Endothelial cell (in vitro differentiated cells): Measurements from ENCODE around the gene TSPAN33. TPM values are rescaled to one million over a fixed set of nuclear protein-coding genes. Genes with fewer than 3 reads are reported as not detected.

Experiments used
- DNase-seq: peaks from one replicate; pipeline ENCODE4 v3.0.0; 2021; ENCODE audit warnings: low spot score
- H3K27ac Mint-ChIP-seq: one replicate; pipeline ENCODE4 v1.8.0; 2021; ENCODE audit warnings: mixed read lengths, inconsistent platforms; ENCODE audit not compliant: unreplicated experiment
- H3K27me3 Mint-ChIP-seq: one replicate; pipeline ENCODE4 v1.8.0; 2021; ENCODE audit warnings: mild to moderate bottlenecking, moderate library complexity, mixed read lengths, inconsistent platforms; ENCODE audit not compliant: unreplicated experiment
- H3K36me3 Mint-ChIP-seq: one replicate; pipeline ENCODE4 v1.8.0; 2021; ENCODE audit warnings: mild to moderate bottlenecking, low read depth, mixed read lengths, inconsistent platforms; ENCODE audit not compliant: unreplicated experiment
- H3K4me1 Mint-ChIP-seq: one replicate; pipeline ENCODE4 v1.8.0; 2021; ENCODE audit warnings: mild to moderate bottlenecking, mixed read lengths, inconsistent platforms; ENCODE audit not compliant: unreplicated experiment
- H3K4me3 Mint-ChIP-seq: one replicate; pipeline ENCODE4 v1.8.0; 2021; ENCODE audit warnings: mild to moderate bottlenecking, mixed read lengths, inconsistent platforms; ENCODE audit not compliant: unreplicated experiment
- H3K9me3 Mint-ChIP-seq: one replicate; pipeline ENCODE4 v1.8.0; 2021; ENCODE audit warnings: mixed read lengths, inconsistent platforms; ENCODE audit not compliant: unreplicated experiment
- total RNA-seq: library from RNA; stranded (reverse); fragmentation: NEBNext Ultra II Directional; extraction: Animal tissue kit (Norgen Biotek cat#: 25700); gene quantifications from one replicate; pipeline ENCODE4 v1.2.1, GENCODE V29; 2021; ENCODE audit not compliant: unreplicated experiment
- TF ChIP-seq, protein P1 (sequence below): fragments of 200-600 bp; sonication (generic); IDR thresholded peaks from one replicate; pipeline ENCODE4 v1.5.0; 2021; ENCODE audit warnings: antibody characterized with exemption; ENCODE audit not compliant: unreplicated experiment

TSPAN33 gene
- total RNA-seq, 1 donor from 2014 or later, result 1.8 TPM

DNA sequence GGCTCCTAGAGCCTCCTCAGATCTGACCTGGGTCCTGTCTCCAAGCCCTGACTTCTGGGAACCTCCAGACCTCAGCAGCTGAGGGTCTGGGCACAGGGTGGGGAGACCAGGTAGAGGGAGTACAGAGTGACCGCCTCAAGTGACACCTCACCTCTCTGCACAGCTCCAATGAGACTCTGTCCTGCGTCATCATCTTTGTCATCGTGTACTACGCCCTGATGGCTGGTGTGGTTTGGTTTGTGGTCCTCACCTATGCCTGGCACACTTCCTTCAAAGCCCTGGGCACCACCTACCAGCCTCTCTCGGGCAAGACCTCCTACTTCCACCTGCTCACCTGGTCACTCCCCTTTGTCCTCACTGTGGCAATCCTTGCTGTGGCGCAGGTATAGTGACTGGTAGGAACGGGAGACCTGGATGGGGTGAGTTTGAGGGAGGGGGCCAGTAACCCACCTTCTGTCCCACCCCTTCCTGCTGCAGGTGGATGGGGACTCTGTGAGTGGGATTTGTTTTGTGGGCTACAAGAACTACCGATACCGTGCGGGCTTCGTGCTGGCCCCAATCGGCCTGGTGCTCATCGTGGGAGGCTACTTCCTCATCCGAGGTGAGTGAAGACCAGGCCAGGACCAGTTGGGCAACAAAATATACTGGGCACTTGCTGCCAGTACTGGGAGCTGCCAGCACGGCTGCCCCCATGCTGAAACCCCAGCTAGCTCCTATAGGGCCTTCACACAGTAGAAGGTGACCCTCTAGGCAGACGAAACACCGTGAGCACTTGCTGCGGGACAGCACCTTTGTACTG lies 61.7 kb downstream of the TSPAN33 start:
- no peak for DNase-seq
- peaks cover 7% of the 10 kb centered on the region for H3K4me1 Mint-ChIP-seq
- no peak overlapping the region for H3K4me3 Mint-ChIP-seq
- H3K9me3 Mint-ChIP-seq, result no peaks in the 10 kb centered on the region
- H3K27me3 Mint-ChIP-seq, result peaks cover 6% of the 10 kb centered on the region
- H3K36me3 Mint-ChIP-seq, result peaks cover 12% of the 10 kb centered on the region
- TF ChIP-seq, protein P1, sequence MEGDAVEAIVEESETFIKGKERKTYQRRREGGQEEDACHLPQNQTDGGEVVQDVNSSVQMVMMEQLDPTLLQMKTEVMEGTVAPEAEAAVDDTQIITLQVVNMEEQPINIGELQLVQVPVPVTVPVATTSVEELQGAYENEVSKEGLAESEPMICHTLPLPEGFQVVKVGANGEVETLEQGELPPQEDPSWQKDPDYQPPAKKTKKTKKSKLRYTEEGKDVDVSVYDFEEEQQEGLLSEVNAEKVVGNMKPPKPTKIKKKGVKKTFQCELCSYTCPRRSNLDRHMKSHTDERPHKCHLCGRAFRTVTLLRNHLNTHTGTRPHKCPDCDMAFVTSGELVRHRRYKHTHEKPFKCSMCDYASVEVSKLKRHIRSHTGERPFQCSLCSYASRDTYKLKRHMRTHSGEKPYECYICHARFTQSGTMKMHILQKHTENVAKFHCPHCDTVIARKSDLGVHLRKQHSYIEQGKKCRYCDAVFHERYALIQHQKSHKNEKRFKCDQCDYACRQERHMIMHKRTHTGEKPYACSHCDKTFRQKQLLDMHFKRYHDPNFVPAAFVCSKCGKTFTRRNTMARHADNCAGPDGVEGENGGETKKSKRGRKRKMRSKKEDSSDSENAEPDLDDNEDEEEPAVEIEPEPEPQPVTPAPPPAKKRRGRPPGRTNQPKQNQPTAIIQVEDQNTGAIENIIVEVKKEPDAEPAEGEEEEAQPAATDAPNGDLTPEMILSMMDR, result no peak
- H3K27ac Mint-ChIP-seq, result no peak overlapping the region

- Mint-ChIP-seq H3K27ac (no peak overlapping the region), H3K36me3 (peaks cover 16% of the 10 kb centered on the region), H3K9me3 (no peaks in the 10 kb centered on the region), H3K4me1 (no peaks in the 10 kb centered on the region), H3K4me3 (no peak overlapping the region), H3K27me3 (peaks cover 10% of the 10 kb centered on the region)
- TF ChIP-seq, protein P1, result no peak
- no peak for DNase-seq
Observed at GRCh38 chr7:129208667-129209066, 64.2 kb downstream of the TSPAN33 start.

- Mint-ChIP-seq H3K4me3 (no peak overlapping the region), H3K27me3 (peaks cover 10% of the 10 kb centered on the region), H3K36me3 (peaks cover 16% of the 10 kb centered on the region), H3K4me1 (no peaks in the 10 kb centered on the region), H3K27ac (no peak overlapping the region), H3K9me3 (no peaks in the 10 kb centered on the region)
- TF ChIP-seq, protein P1, result no peak
- DNase-seq, result no peak
Observed at GRCh38 chr7:129209067-129209926, 64.8 kb downstream of the TSPAN33 start.

DNA sequence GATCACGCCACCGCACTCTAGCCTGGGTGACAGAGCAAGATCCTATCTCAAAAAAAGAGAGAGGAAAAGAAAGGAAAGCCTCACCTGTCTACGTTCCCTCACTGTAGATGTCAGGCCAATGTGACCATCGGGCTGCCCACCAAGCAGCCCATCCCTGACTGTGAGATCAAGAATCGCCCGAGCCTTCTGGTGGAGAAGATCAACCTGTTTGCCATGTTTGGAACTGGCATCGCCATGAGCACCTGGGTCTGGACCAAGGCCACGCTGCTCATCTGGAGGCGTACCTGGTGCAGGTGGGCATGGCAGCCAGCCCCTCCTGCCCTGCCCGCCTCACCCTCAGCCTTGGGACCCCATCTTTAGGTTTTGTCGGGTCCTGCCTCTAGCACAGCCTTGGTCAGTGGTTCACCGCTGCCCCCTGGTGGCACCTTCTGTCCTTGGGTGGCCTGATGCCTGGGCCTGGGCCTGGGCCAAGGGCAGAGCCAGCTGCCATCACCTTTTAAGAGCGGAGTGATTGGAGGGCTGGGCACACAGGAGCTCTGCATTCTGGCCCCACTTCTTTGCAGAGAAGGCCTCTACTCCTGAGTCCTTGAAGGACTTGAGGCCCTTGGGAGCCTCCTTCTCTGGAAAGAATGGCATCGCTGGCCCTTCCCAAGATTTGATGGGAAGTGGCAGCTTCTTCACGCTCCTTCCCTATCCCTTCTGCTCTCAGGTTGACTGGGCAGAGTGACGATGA lies 65.9 kb downstream of the TSPAN33 start:
- Mint-ChIP-seq H3K36me3 (peaks cover 16% of the 10 kb centered on the region), H3K9me3 (no peaks in the 10 kb centered on the region), H3K4me3 (no peak overlapping the region), H3K27me3 (peaks cover 10% of the 10 kb centered on the region), H3K27ac (no peak overlapping the region), H3K4me1 (no peaks in the 10 kb centered on the region)
- DNase-seq, result peak; percentile 88
- TF ChIP-seq, protein P1, result peak; percentile 80
